Measurements from ENCODE around the gene HHAT. TPM values are rescaled to one million over a fixed set of nuclear protein-coding genes. Genes with fewer than 3 reads are reported as not detected.

Gene HHAT
- total and polyA plus RNA-seq, 2 of the 4 experiments (the other 2 are of a cell fraction), result 1.7 to 2.5 TPM

GRCh38 chr1:210313921-210314320 is 14.8 kb upstream of the HHAT start:
- intact Hi-C loops (cut with micrococcal nuclease) (loop anchor here (5.0 kb wide), 1 partner anchor 452 kb away; no protein-coding TSS in a partner anchor), in situ Hi-C loops (cut with MboI; ENCODE audit: low sequenced_read_pairs) (loop anchor here (5.0 to 25.0 kb wide), 2 partner anchors 177 to 452 kb away; no protein-coding TSS in a partner anchor), dilution Hi-C loops (cut with HindIII; ENCODE audit: low sequenced_read_pairs, unreplicated experiment) (no loop called here)
- Histone ChIP-seq H3K9me3 (ENCODE audit: control insufficient read depth, insufficient read depth, low read length) (no peaks in the 10 kb centered on the region), H3K4ac (ENCODE audit: low read depth, low read length) (no peak overlapping the region), H3K4me3 (ENCODE audit: insufficient read depth, low read depth, low read length) (no peak overlapping the region), H2BK15ac (ENCODE audit: low read depth, low read length) (no peak overlapping the region), H3K36me3 (ENCODE audit: control insufficient read depth, insufficient read depth, low read length) (no peaks in the 10 kb centered on the region), H2BK5ac (ENCODE audit: low read depth, low read length, poor library complexity, severe bottlenecking) (no peak overlapping the region), H3K27ac (ENCODE audit: insufficient read depth, low read length) (no peak overlapping the region), H3K14ac (replicated peaks; ENCODE audit: low read depth, low read length) (no peak overlapping the region), H3K79me1 (ENCODE audit: low read depth in 1 of 2, low read length in 2 of 2) (no peaks in the 10 kb centered on the region), H3K23ac (ENCODE audit: low read depth, low read length) (no peak overlapping the region), H4K8ac (ENCODE audit: low read depth in 2 of 2, low read length in 2 of 2) (no peak overlapping the region), H2BK20ac (ENCODE audit: low read depth, low read length) (no peak overlapping the region), H3K4me2 (ENCODE audit: low read depth, low read length) (no peak overlapping the region), H2AFZ (replicated peaks; ENCODE audit: low read length, poor library complexity) (no peak overlapping the region), H3K9ac (ENCODE audit: low read depth, low read length) (no peak overlapping the region), H3K18ac (ENCODE audit: low read depth, low read length) (no peak overlapping the region), H4K20me1 (ENCODE audit: insufficient read depth, low read length) (no peaks in the 10 kb centered on the region), H2BK120ac (ENCODE audit: low read depth, low read length) (no peak overlapping the region), H2AK9ac (replicated peaks; ENCODE audit: low read depth, low read length, poor library complexity) (no peak overlapping the region), H3K9me1 (ENCODE audit: insufficient read depth, low read length) (no peaks in the 10 kb centered on the region), H2AK5ac (ENCODE audit: low read depth, low read length) (no peak overlapping the region), H3K56ac (ENCODE audit: extremely low read depth, insufficient read depth, low read length) (no peak overlapping the region), H3K27me3 (ENCODE audit: control insufficient read depth, insufficient read depth, low read length) (peaks cover 30% of the 10 kb centered on the region), H4K5ac (ENCODE audit: low read depth, low read length) (no peak overlapping the region), H3K4me1 (ENCODE audit: control insufficient read depth, insufficient read depth, low read length) (0 out of 2 replicates have a peak, but pooled peaks cover 2% of the 10 kb centered on the region), H4K91ac (ENCODE audit: insufficient read depth, low read depth, low read length) (no peak overlapping the region)
- ChIA-PET CTCF (no interaction called here), POLR2A (ENCODE audit: unreplicated experiment) (interaction anchor here (0.5 kb wide), 1 partner anchor 82 kb away, joined by 3 read pairs; no protein-coding TSS in a partner anchor)
- no CpG with 5 or more reads among the region's 1 CpG for WGBS, 2 experiments (ENCODE audit: extremely low coverage in 2 of 2, insufficient read length in 1 of 2)
- DNase-seq, result no peak
- no peak for TF ChIP-seq SMC3 (IDR thresholded peaks at IDR 0.05; ENCODE audit: low read depth, low read length)
- TF ChIP-seq POLR2A (IDR thresholded peaks at IDR 0.05; ENCODE audit: low read depth, low read length), result no peak
- no peak for TF ChIP-seq MAZ (IDR thresholded peaks at IDR 0.05; ENCODE audit: borderline replicate concordance, low read depth, low read length)
- no peak for TF ChIP-seq RAD21 (IDR thresholded peaks at IDR 0.05; ENCODE audit: low read length)
- TF ChIP-seq CEBPB (IDR thresholded peaks at IDR 0.05; ENCODE audit: low read depth, low read length), result no peak
- no peak for TF ChIP-seq MXI1 (IDR thresholded peaks at IDR 0.05; ENCODE audit: borderline replicate concordance, low read depth, low read length)
- no peak for TF ChIP-seq RFX5 (IDR thresholded peaks at IDR 0.05; ENCODE audit: low read depth, low read length)
- TF ChIP-seq, protein P1, sequence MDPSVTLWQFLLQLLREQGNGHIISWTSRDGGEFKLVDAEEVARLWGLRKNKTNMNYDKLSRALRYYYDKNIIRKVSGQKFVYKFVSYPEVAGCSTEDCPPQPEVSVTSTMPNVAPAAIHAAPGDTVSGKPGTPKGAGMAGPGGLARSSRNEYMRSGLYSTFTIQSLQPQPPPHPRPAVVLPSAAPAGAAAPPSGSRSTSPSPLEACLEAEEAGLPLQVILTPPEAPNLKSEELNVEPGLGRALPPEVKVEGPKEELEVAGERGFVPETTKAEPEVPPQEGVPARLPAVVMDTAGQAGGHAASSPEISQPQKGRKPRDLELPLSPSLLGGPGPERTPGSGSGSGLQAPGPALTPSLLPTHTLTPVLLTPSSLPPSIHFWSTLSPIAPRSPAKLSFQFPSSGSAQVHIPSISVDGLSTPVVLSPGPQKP (IDR thresholded peaks at IDR 0.05; ENCODE audit: borderline replicate concordance, low read depth, low read length), result no peak
- TF ChIP-seq RCOR1 (IDR thresholded peaks at IDR 0.05; ENCODE audit: insufficient replicate concordance, low read length), result no peak
- TF ChIP-seq, protein P2, sequence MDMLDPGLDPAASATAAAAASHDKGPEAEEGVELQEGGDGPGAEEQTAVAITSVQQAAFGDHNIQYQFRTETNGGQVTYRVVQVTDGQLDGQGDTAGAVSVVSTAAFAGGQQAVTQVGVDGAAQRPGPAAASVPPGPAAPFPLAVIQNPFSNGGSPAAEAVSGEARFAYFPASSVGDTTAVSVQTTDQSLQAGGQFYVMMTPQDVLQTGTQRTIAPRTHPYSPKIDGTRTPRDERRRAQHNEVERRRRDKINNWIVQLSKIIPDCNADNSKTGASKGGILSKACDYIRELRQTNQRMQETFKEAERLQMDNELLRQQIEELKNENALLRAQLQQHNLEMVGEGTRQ (IDR thresholded peaks at IDR 0.05; ENCODE audit: low read depth, low read length), result no peak
- no peak for TF ChIP-seq CHD1 (IDR thresholded peaks at IDR 0.05; ENCODE audit: low read depth, low read length)
- TF ChIP-seq CTCF (conservative IDR thresholded peaks at IDR 0.05; ENCODE audit: low read depth, low read length), result no peak
- no peak for TF ChIP-seq BHLHE40 (IDR thresholded peaks at IDR 0.05; ENCODE audit: low read depth, low read length)
- TF ChIP-seq NFE2L2 (IDR thresholded peaks at IDR 0.05; ENCODE audit: low read depth, low read length), result no peak
- no TSS peak for BruUV-seq (replicated peaks)
- no peak for ATAC-seq (ENCODE audit: low read depth)
